ENCODE data around the gene MCF2L. TPM values are rescaled to one million over a fixed set of nuclear protein-coding genes. Genes with fewer than 3 reads are reported as not detected.

Gene MCF2L
- total and polyA plus RNA-seq, 4 donors, result 21.0 to 78.7 (median 35.9) TPM

DNA sequence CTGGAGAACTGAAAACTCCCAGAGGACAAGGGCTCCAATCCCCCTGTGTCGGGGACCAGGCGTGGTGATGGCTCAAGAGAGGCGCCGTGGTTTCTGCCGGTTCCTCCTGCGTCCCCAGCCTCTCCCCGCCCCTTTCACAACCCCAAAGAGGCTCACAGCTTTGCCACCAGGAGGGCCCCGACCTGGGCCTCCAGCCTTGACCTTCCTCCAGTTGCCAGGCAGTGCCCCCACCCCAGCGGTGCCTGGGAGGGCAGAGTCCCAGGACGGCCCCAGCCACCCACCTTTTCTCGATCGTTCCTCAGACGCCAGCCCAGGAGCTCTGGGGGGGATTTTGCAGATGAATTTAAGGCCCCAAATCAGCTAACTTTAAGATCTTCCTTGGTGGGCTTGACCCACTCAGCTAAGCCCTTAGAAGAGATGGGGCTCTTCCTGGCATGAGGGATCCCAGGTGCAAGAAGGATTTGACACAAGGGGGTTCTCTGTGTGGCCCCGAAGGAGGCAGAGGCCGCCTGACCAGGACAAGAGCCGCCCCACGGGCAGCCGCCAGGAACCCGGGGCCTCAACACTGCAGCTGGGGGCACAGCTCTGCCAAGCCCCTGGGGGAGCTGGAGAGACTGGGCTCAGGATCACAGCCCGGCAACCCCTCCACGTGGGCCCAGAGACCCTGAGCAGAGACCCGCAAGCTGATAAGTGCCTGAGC lies 47.0 kb downstream of the MCF2L start:
- Histone ChIP-seq H3K4me3 (no peak overlapping the region), H3K9ac (ENCODE audit: insufficient read depth in 1 of 2, low read length in 2 of 2) (no peak overlapping the region), H3K4me1 (ENCODE audit: control insufficient read depth in 5 of 5, insufficient read depth in 5 of 5, low read length in 5 of 5) (no peaks in the 10 kb centered on the region), H3K27me3 (ENCODE audit: control insufficient read depth in 3 of 3, insufficient read depth in 3 of 3, low read length in 2 of 3) (no peaks in the 10 kb centered on the region), H3K9me3 (ENCODE audit: control insufficient read depth in 4 of 4, insufficient read depth in 3 of 4, low read length in 3 of 4) (peaks cover 0 to 3% (median 0%) of the 10 kb centered on the region in 4 donors), H3K27ac (ENCODE audit: low read depth in 1 of 2, low read length in 1 of 2) (no peak overlapping the region), H3K36me3 (ENCODE audit: control insufficient read depth in 4 of 4, insufficient read depth in 4 of 4, low read length in 4 of 4) (peaks cover 0 to 18% (median 0%) of the 10 kb centered on the region in 4 donors)
- 76 to 86% methylated on average over 20 to 22 of the region's 22 CpGs for WGBS, 2 donors
- TF ChIP-seq, protein P1, sequence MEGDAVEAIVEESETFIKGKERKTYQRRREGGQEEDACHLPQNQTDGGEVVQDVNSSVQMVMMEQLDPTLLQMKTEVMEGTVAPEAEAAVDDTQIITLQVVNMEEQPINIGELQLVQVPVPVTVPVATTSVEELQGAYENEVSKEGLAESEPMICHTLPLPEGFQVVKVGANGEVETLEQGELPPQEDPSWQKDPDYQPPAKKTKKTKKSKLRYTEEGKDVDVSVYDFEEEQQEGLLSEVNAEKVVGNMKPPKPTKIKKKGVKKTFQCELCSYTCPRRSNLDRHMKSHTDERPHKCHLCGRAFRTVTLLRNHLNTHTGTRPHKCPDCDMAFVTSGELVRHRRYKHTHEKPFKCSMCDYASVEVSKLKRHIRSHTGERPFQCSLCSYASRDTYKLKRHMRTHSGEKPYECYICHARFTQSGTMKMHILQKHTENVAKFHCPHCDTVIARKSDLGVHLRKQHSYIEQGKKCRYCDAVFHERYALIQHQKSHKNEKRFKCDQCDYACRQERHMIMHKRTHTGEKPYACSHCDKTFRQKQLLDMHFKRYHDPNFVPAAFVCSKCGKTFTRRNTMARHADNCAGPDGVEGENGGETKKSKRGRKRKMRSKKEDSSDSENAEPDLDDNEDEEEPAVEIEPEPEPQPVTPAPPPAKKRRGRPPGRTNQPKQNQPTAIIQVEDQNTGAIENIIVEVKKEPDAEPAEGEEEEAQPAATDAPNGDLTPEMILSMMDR (IDR thresholded peaks at IDR 0.05; ENCODE audit: control extremely low read depth, extremely low read depth), result no peak
- DNase-seq (no peak), ATAC-seq (ENCODE audit: insufficient read depth, low FRiP score) (no peak)

DNA sequence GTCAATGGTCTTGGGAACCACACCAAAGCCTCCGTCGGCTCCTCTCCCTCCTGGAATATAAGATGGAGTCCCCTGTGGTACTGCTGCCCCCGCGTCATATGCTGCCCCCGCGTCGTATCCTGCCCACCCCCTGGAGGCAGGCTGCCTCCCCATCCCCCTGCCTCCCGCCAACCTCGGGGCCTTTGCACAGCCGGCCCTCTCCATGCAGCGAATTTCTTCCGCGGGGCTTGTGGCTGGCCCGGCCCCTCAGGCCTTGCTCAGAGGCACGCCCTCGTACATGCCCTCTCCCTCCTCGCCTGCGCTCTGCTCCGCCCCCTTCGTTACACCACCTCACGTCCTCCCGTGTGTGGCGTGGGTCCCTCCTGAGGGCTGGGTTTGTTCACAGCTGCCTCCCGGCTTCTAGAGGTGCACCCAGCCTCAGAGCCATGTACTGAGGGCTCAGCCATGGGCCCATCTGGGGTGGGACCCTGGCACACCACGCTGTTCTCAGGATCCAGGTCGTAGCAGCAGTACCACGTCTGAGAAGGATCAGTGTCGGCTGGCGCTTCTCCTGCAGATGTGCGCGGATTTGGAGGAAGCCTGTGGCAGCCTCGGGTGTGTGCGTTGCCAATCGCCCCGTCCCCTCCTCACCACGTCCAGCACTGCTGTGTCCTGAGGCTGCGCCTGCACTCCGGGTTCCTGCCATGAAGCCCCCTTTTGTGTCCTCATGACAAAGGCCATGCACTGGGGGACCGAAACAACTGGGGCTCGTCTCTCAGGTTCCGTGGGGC lies 47.7 kb downstream of the MCF2L start:
- TF ChIP-seq, protein P1 (IDR thresholded peaks at IDR 0.05; ENCODE audit: control extremely low read depth, extremely low read depth), result no peak

GRCh38 chr13:113017506-113018215 lies 48.6 kb downstream of the MCF2L start:
- peaks cover 0 to 3% (median 2%) of the 10 kb centered on the region in 5 donors for H3K4me1 ChIP-seq (ENCODE audit: control insufficient read depth in 5 of 5, insufficient read depth in 5 of 5, low read length in 5 of 5)
- TF ChIP-seq, protein P1 (IDR thresholded peaks at IDR 0.05; ENCODE audit: control extremely low read depth, extremely low read depth), result no peak
- H3K36me3 ChIP-seq (ENCODE audit: control insufficient read depth in 4 of 4, insufficient read depth in 4 of 4, low read length in 4 of 4), result peaks cover 0 to 18% (median 0%) of the 10 kb centered on the region in 4 donors
- 90 to 94% methylated on average over 29 of the region's 29 CpGs for WGBS, 2 donors
- no peak for ATAC-seq (ENCODE audit: insufficient read depth, low FRiP score)
- H3K9ac ChIP-seq (ENCODE audit: insufficient read depth in 1 of 2, low read length in 2 of 2), result no peak overlapping the region
- DNase-seq, result no peak
- no peak overlapping the region for H3K27ac ChIP-seq (ENCODE audit: low read depth in 1 of 2, low read length in 1 of 2)
- H3K9me3 ChIP-seq (ENCODE audit: control insufficient read depth in 4 of 4, insufficient read depth in 3 of 4, low read length in 3 of 4), result peaks cover 0 to 3% (median 0%) of the 10 kb centered on the region in 4 donors
- no peaks in the 10 kb centered on the region for H3K27me3 ChIP-seq (ENCODE audit: control insufficient read depth in 3 of 3, insufficient read depth in 3 of 3, low read length in 2 of 3)
- H3K4me3 ChIP-seq, result no peak overlapping the region

More for the DNA sequence above, 47.7 kb downstream of the MCF2L start:
- H3K4me3 ChIP-seq, result no peak overlapping the region
- H3K9me3 ChIP-seq (ENCODE audit: control insufficient read depth in 4 of 4, insufficient read depth in 3 of 4, low read length in 3 of 4), result peaks cover 0 to 3% (median 0%) of the 10 kb centered on the region in 4 donors
- DNase-seq, result no peak
- WGBS, 2 donors, result 94 to 96% methylated on average over 41 of the region's 41 CpGs
- peaks cover 0 to 18% (median 0%) of the 10 kb centered on the region in 4 donors for H3K36me3 ChIP-seq (ENCODE audit: control insufficient read depth in 4 of 4, insufficient read depth in 4 of 4, low read length in 4 of 4)
- no peak for ATAC-seq (ENCODE audit: insufficient read depth, low FRiP score)
- H3K27ac ChIP-seq (ENCODE audit: low read depth in 1 of 2, low read length in 1 of 2), result no peak overlapping the region
- peaks cover 0 to 2% (median 0%) of the 10 kb centered on the region in 5 donors for H3K4me1 ChIP-seq (ENCODE audit: control insufficient read depth in 5 of 5, insufficient read depth in 5 of 5, low read length in 5 of 5)
- no peaks in the 10 kb centered on the region for H3K27me3 ChIP-seq (ENCODE audit: control insufficient read depth in 3 of 3, insufficient read depth in 3 of 3, low read length in 2 of 3)
- no peak overlapping the region for H3K9ac ChIP-seq (ENCODE audit: insufficient read depth in 1 of 2, low read length in 2 of 2)

Measured in lung (tissue), 12 donors.